Heart right ventricle (tissue), 16 donors: Measurements from ENCODE around the gene PFDN2. TPM values are rescaled to one million over a fixed set of nuclear protein-coding genes. Genes with fewer than 3 reads are reported as not detected.

ENCODE experiments used
- ATAC-seq, 8 donors: fragments of 200-7000 bp; cut with Tn5 transposase; one replicate each; pipeline ENCODE4 v1.9.1; 2020; ENCODE audit warnings: mild to moderate bottlenecking in 8 of 8, moderate library complexity in 8 of 8, moderate number of reproducible peaks in 1 of 8
- DNase-seq, 2 donors: peaks; one replicate each; pipeline ENCODE4 v3.0.0-alpha.2; 2020
- H3K27ac ChIP-seq, 10 donors: fragments of 200-600 bp; sonication (generic) in 2 of 10; one replicate each; pipeline versions ENCODE4 v1.5.0 to v1.8.0; 2020 to 2022; ENCODE audit warnings: mild to moderate bottlenecking in 3 of 10
- H3K27me3 ChIP-seq, 7 donors: fragments of 200-600 bp; one replicate each; pipeline ENCODE4 v1.8.0; 2021 to 2022; ENCODE audit warnings: mild to moderate bottlenecking in 2 of 7
- H3K36me3 ChIP-seq, 9 donors: fragments of 200-600 bp; sonication (generic) in 1 of 9; one replicate each; pipeline versions ENCODE4 v1.5.0 to v1.8.0; 2020 to 2022; ENCODE audit warnings: mild to moderate bottlenecking in 2 of 9
- H3K4me1 ChIP-seq, 9 donors: fragments of 200-600 bp; sonication (generic) in 1 of 9; one replicate each; pipeline versions ENCODE4 v1.5.0 to v1.8.0; 2020 to 2022; ENCODE audit warnings: mild to moderate bottlenecking in 4 of 9
- H3K4me3 ChIP-seq, 10 donors: fragments of 200-600 bp; sonication (generic) in 2 of 10; one replicate each; pipeline versions ENCODE4 v1.5.0 to v1.8.0; 2020 to 2022; ENCODE audit warnings: mild to moderate bottlenecking in 7 of 10, moderate library complexity in 2 of 10
- H3K9me3 ChIP-seq, 11 donors: fragments of 200-600 bp in 10 of 11; sonication (generic) in 2 of 11; one replicate each; pipeline versions ENCODE4 v1.5.0 to v1.8.0; 2013 to 2022; ENCODE audit warnings: mild to moderate bottlenecking in 2 of 11, control low read depth in 1 of 11, moderate library complexity in 1 of 11
- CTCF ChIP-seq, 9 donors: fragments of 200-600 bp; sonication (generic) in 2 of 9; IDR thresholded peaks; one replicate each; pipeline versions ENCODE4 v1.5.0 to v1.8.0; 2021 to 2022; ENCODE audit warnings: antibody characterized with exemption in 9 of 9, mild to moderate bottlenecking in 5 of 9, moderate library complexity in 1 of 9
- WGBS, 2 donors: extraction: QIAGEN DNeasy Blood & Tissue Kit; methylation state at CpG; one replicate each; pipeline ENCODE4 v1.1.7; 2013; ENCODE audit warnings: inconsistent platforms in 1 of 2; 5-methylcytosine and 5-hydroxymethylcytosine counted together
- intact Hi-C, 10 donors: fragments of 100-400 bp; cut with DNase I; formaldehyde crosslinking; loops; one replicate each; pipeline versions ENCODE4 v1.11.1 to v1.14.2; 2022
- polyA plus RNA-seq, 2 donors: library from polyadenylated mRNA; stranded (reverse); fragments of 200-250 nt; gene quantifications; one replicate each; pipeline ENCODE4 v1.2.3, GENCODE V29; 2013
- total RNA-seq, 10 donors: library from RNA; stranded (reverse); fragmentation: NEBNext Ultra II Directional in 3 of 10; extraction: Animal tissue kit (Norgen Biotek cat#: 25700) in 3 of 10; gene quantifications; one replicate each; pipeline versions ENCODE4 v1.2.1 to v1.2.4, GENCODE V29; 2021 to 2023
- donor health status: Arrhythmogenic right ventricular cardiomyopathy.
- donor health status: ischemic (EF 13 %, LVEDD 7.1; RV severe dilation, severe dysfunction).
- donor health status: healthy with polysubstance abuse.
- donor health status: DM: no; HTN: yes; CAD: no.
- donor health status: DM: no; HTN: no; CAD: no.
- donor health status: ischemic (EF 25% LVEDD 6.9; RV normal size, moderate dysfunction).
- donor health status: ischemic (EF 25% LVEDD 5.7; RV mildly dilated, moderate dysfunction).
- donor health status: healthy.
- donor health status: DM: yes; HTN: yes; CAD: no.
- donor health status: Ischemic cardiomyopathy.
- donor health status: ischemic (EF 35%, LVEDD 5.7; RV mildly dilated, moderate dysfunction).
- donor health status: nonischemic (EF 11% LVEDD 7.7; RV severe dilation, severe dysfunction).
- donor health status: DM: yes; HTN: yes; CAD: no.
- donor health status: PGD.
- donor health status: ischemic (EF 29% LVEDD 5.4; RV normal size, mild dysfunction).
- donor health status: nonischemic (EF 23%, LVEDD 6.1; RV moderate dilation, normal function).

Gene PFDN2
- total and polyA plus RNA-seq, 12 donors, result 44.6 to 273 (median 55.9) TPM

GRCh38 chr1:161052899-161053298 is 64.9 kb downstream of the PFDN2 start:
- intact Hi-C loops, result no loop called here
- peaks cover 0 to 39% (median 17%) of the 10 kb centered on the region in 7 donors for H3K27me3 ChIP-seq
- DNase-seq (no peak), ATAC-seq (no peak)
- no peak overlapping the region for H3K27ac ChIP-seq
- no peak overlapping the region for H3K4me3 ChIP-seq
- H3K4me1 ChIP-seq, result peaks cover 0 to 14% (median 0%) of the 10 kb centered on the region in 9 donors
- 75 to 86% methylated on average over 3 of the region's 3 CpGs for WGBS, 2 donors
- peaks cover 0 to 84% (median 0%) of the 10 kb centered on the region in 9 donors for H3K36me3 ChIP-seq
- TF ChIP-seq CTCF (IDR thresholded peaks at IDR 0.05), result no peak
- no peaks in the 10 kb centered on the region for H3K9me3 ChIP-seq

DNA sequence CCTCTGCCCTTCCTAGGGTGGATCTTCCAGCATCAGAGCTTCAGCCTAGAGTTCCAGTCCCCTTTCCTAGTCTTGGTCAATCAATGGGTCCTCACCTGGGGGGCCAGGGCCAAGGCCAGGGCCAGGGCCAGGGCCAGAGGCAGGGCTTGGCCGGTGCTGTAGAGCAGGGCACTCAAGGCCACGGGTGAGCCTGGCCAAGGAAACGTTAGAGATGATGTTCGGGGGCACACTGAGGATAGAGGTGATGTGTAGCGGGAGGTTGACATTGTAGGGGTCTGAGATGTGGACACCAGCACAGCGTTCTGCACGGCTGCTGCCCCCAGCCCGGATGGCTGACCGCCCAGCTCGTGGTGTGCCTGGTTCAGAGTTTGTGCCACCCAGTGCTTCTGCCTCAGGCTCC is 66.6 kb downstream of the PFDN2 start:
- DNase-seq (no peak), ATAC-seq (no peak)
- Histone ChIP-seq H3K9me3 (no peaks in the 10 kb centered on the region), H3K27me3 (peaks cover 0 to 26% (median 11%) of the 10 kb centered on the region in 7 donors), H3K4me1 (peaks cover 0 to 31% (median 0%) of the 10 kb centered on the region in 9 donors), H3K4me3 (no peak overlapping the region), H3K36me3 (peaks cover 0 to 69% (median 0%) of the 10 kb centered on the region in 9 donors), H3K27ac (no peak overlapping the region)
- WGBS, 2 donors, result 91% methylated on average over 10 of the region's 10 CpGs
- no peak for TF ChIP-seq CTCF (IDR thresholded peaks at IDR 0.05)
- intact Hi-C loops, result no loop called here

Other genes starting within 250 kb of the PFDN2 start
- 100 to 1,000 TPM in 1 of 10 donors, 1 to 10 TPM in 6, under 1 TPM in 1, not detected in 2; 0.54 to 102 (median 3.2) TPM for gene ITLN1, start 232.9 kb downstream of the PFDN2 start, total RNA-seq
- 1 to 10 TPM; 2.8 to 2.9 TPM for gene ITLN1, start 232.9 kb downstream of the PFDN2 start, polyA plus RNA-seq
- gene ITLN2, start 163.2 kb downstream of the PFDN2 start, total RNA-seq, result not detected
- gene ITLN2, start 163.2 kb downstream of the PFDN2 start, polyA plus RNA-seq, result under 1 TPM in 1 of 2 donors, not detected in 1; 0.22 TPM
- 10 to 100 TPM in 6 of 10 donors, 1 to 10 TPM in 4; 7.1 to 22.7 (median 10.5) TPM for gene F11R, start 96.9 kb downstream of the PFDN2 start, total RNA-seq
- gene F11R, start 96.9 kb downstream of the PFDN2 start, polyA plus RNA-seq, result 1 to 10 TPM; 7.5 to 9.9 TPM
- gene TSTD1, start 79.1 kb downstream of the PFDN2 start, total RNA-seq, result 10 to 100 TPM in 9 of 10 donors, 1 to 10 TPM in 1; 8.0 to 18.0 (median 13.4) TPM
- 10 to 100 TPM; 11.8 to 15.3 TPM for gene TSTD1, start 79.1 kb downstream of the PFDN2 start, polyA plus RNA-seq
- 10 to 100 TPM; 23.7 to 43.6 (median 28.5) TPM for gene USF1, start 72.1 kb downstream of the PFDN2 start, total RNA-seq
- gene USF1, start 72.1 kb downstream of the PFDN2 start, polyA plus RNA-seq, result 10 to 100 TPM; 42.4 to 55.1 TPM
- gene ARHGAP30, start 48.1 kb downstream of the PFDN2 start, total RNA-seq, result 10 to 100 TPM in 1 of 10 donors, 1 to 10 TPM in 9; 1.5 to 16.4 (median 2.1) TPM
- gene ARHGAP30, start 48.1 kb downstream of the PFDN2 start, polyA plus RNA-seq, result 1 to 10 TPM; 1.2 to 1.4 TPM
- gene NECTIN4, start 28.5 kb downstream of the PFDN2 start, total RNA-seq, result under 1 TPM in 1 of 10 donors, not detected in 9; 0.19 TPM
- gene NECTIN4, start 28.5 kb downstream of the PFDN2 start, polyA plus RNA-seq, result under 1 TPM in 1 of 2 donors, not detected in 1; 0.06 TPM
- gene KLHDC9, start 19.7 kb downstream of the PFDN2 start, total RNA-seq, result 10 to 100 TPM in 5 of 10 donors, 1 to 10 TPM in 5; 2.2 to 17.7 (median 9.0) TPM
- 1 to 10 TPM in 1 of 2 donors, under 1 TPM in 1; 0.83 to 6.7 TPM for gene KLHDC9, start 19.7 kb downstream of the PFDN2 start, polyA plus RNA-seq
- 10 to 100 TPM; 24.1 to 41.2 (median 33.4) TPM for gene NIT1, start 68 bp upstream of the PFDN2 start, total RNA-seq
- 10 to 100 TPM; 28.5 to 30.6 TPM for gene NIT1, start 68 bp upstream of the PFDN2 start, polyA plus RNA-seq
- 10 to 100 TPM; 21.7 to 33.0 (median 26.3) TPM for gene DEDD, start 14.6 kb upstream of the PFDN2 start, total RNA-seq
- gene DEDD, start 14.6 kb upstream of the PFDN2 start, polyA plus RNA-seq, result 10 to 100 TPM; 19.7 to 27.2 TPM
- 10 to 100 TPM; 63.9 to 88.3 (median 74.9) TPM for gene UFC1, start 35.9 kb upstream of the PFDN2 start, total RNA-seq
- gene UFC1, start 35.9 kb upstream of the PFDN2 start, polyA plus RNA-seq, result 100 to 1,000 TPM in 1 of 2 donors, 10 to 100 TPM in 1; 43.0 to 142 TPM
- gene USP21, start 41.5 kb upstream of the PFDN2 start, total RNA-seq, result 10 to 100 TPM in 9 of 10 donors, 1 to 10 TPM in 1; 8.8 to 24.0 (median 14.7) TPM
- 10 to 100 TPM; 13.2 to 22.4 TPM for gene USP21, start 41.5 kb upstream of the PFDN2 start, polyA plus RNA-seq
- gene PPOX, start 48.4 kb upstream of the PFDN2 start, total RNA-seq, result 10 to 100 TPM in 8 of 10 donors, 1 to 10 TPM in 2; 8.5 to 19.8 (median 15.0) TPM
- gene PPOX, start 48.4 kb upstream of the PFDN2 start, polyA plus RNA-seq, result 10 to 100 TPM in 1 of 2 donors, 1 to 10 TPM in 1; 10.0 to 58.5 TPM
- gene B4GALT3, start 59.5 kb upstream of the PFDN2 start, total RNA-seq, result 10 to 100 TPM; 12.1 to 28.9 (median 19.6) TPM
- gene B4GALT3, start 59.5 kb upstream of the PFDN2 start, polyA plus RNA-seq, result 10 to 100 TPM; 11.5 to 25.5 TPM
- 10 to 100 TPM in 6 of 10 donors, 1 to 10 TPM in 4; 1.7 to 86.1 (median 17.7) TPM for gene ADAMTS4, start 81.0 kb upstream of the PFDN2 start, total RNA-seq
- gene ADAMTS4, start 81.0 kb upstream of the PFDN2 start, polyA plus RNA-seq, result 10 to 100 TPM in 1 of 2 donors, 1 to 10 TPM in 1; 5.4 to 11.9 TPM
- 100 to 1,000 TPM; 244 to 370 (median 318) TPM for gene NDUFS2, start 84.3 kb upstream of the PFDN2 start, total RNA-seq
- gene NDUFS2, start 84.3 kb upstream of the PFDN2 start, polyA plus RNA-seq, result 100 to 1,000 TPM; 121 to 193 TPM
- gene FCER1G, start 97.3 kb upstream of the PFDN2 start, total RNA-seq, result 10 to 100 TPM in 4 of 10 donors, 1 to 10 TPM in 6; 2.0 to 65.8 (median 5.3) TPM
- 10 to 100 TPM; 19.7 to 64.6 TPM for gene FCER1G, start 97.3 kb upstream of the PFDN2 start, polyA plus RNA-seq
- gene APOA2, start 105.6 kb upstream of the PFDN2 start, total RNA-seq, result under 1 TPM in 1 of 10 donors, not detected in 9; 0.89 TPM
- not detected for gene APOA2, start 105.6 kb upstream of the PFDN2 start, polyA plus RNA-seq
- gene TOMM40L, start 108.0 kb upstream of the PFDN2 start, total RNA-seq, result 10 to 100 TPM; 29.8 to 37.6 (median 33.2) TPM
- 10 to 100 TPM; 17.6 to 29.3 TPM for gene TOMM40L, start 108.0 kb upstream of the PFDN2 start, polyA plus RNA-seq
- gene NR1I3, start 120.2 kb upstream of the PFDN2 start, total RNA-seq, result not detected
- gene NR1I3, start 120.2 kb upstream of the PFDN2 start, polyA plus RNA-seq, result under 1 TPM in 1 of 2 donors, not detected in 1; 0.10 TPM
- gene PCP4L1, start 140.7 kb upstream of the PFDN2 start, total RNA-seq, result 1 to 10 TPM in 1 of 10 donors, under 1 TPM in 8, not detected in 1; 0.38 to 1.0 (median 0.46) TPM
- under 1 TPM; 0.29 to 0.75 TPM for gene PCP4L1, start 140.7 kb upstream of the PFDN2 start, polyA plus RNA-seq
- gene MPZ, start 191.9 kb upstream of the PFDN2 start, total RNA-seq, result 1 to 10 TPM; 1.0 to 5.6 (median 1.6) TPM
- 1 to 10 TPM; 1.5 to 3.4 TPM for gene MPZ, start 191.9 kb upstream of the PFDN2 start, polyA plus RNA-seq
- 100 to 1,000 TPM; 342 to 459 (median 420) TPM for gene SDHC, start 196.3 kb upstream of the PFDN2 start, total RNA-seq
- 100 to 1,000 TPM in 1 of 2 donors, 10 to 100 TPM in 1; 18.1 to 176 TPM for gene SDHC, start 196.3 kb upstream of the PFDN2 start, polyA plus RNA-seq
- not detected for gene CFAP126, start 249.8 kb upstream of the PFDN2 start, total RNA-seq
- gene CFAP126, start 249.8 kb upstream of the PFDN2 start, polyA plus RNA-seq, result not detected